GM10266 (cell line): ENCODE measurements around the gene HBB.
"Not testable (repeated sequence)": the region's sequence is repeated elsewhere in the genome, so short reads cannot be mapped to it uniquely, and the experiment has no call there.

Source experiments
- DNase-seq: peaks from one replicate; pipeline ENCODE4 v3.0.0; 2012; ENCODE audit errors: extremely low spot score
- TF ChIP-seq, protein P1 (sequence below): IDR thresholded peaks from 2 replicates; pipeline ENCODE4 v1.5.1; 2012; ENCODE audit warnings: mild to moderate bottlenecking, low read depth; ENCODE audit not compliant: control insufficient read depth, insufficient read depth; ENCODE audit errors: missing control alignments

HBB gene

DNA sequence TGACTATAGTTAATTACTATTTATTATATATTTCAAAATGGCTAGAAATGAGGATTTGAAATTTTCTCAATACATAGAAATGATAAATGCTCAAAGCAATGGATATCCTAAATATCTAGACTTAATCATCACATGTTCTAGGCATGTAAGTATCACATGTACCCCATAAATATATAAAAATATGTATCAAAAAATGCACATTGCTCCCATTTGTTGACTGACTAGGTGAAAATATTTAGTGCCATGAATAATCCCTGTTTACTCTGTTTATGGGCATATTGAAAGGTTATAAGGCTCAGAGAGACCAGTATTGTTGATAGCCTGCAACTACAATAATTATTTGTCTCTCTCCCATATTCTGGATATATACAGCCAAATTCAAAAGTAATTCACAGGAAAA lies 39.7 kb upstream of the HBB start:
- TF ChIP-seq, protein P1, sequence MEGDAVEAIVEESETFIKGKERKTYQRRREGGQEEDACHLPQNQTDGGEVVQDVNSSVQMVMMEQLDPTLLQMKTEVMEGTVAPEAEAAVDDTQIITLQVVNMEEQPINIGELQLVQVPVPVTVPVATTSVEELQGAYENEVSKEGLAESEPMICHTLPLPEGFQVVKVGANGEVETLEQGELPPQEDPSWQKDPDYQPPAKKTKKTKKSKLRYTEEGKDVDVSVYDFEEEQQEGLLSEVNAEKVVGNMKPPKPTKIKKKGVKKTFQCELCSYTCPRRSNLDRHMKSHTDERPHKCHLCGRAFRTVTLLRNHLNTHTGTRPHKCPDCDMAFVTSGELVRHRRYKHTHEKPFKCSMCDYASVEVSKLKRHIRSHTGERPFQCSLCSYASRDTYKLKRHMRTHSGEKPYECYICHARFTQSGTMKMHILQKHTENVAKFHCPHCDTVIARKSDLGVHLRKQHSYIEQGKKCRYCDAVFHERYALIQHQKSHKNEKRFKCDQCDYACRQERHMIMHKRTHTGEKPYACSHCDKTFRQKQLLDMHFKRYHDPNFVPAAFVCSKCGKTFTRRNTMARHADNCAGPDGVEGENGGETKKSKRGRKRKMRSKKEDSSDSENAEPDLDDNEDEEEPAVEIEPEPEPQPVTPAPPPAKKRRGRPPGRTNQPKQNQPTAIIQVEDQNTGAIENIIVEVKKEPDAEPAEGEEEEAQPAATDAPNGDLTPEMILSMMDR: no peak

DNA sequence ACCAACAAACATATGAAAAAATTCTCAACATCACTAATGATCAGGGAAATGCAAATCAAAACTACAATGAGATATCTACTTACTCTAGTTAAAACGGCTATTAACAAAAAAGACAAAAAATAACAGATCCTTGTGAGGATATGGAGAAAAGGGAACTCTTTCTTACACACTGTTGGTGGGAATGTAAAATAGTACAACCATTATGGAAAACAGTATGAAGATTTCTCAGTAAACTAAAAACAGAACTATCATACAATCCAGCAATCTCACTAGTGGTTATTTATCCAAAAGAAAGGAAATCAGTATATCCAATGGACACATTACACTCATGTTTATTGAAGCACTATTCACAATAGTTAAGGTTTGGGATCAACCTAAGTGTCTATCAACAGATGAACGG lies 39.0 kb upstream of the HBB start:
- DNase-seq: no peak
- TF ChIP-seq, protein P1: no peak

More for the DNA sequence above, 39.7 kb upstream of the HBB start:
- no peak for DNase-seq

DNA sequence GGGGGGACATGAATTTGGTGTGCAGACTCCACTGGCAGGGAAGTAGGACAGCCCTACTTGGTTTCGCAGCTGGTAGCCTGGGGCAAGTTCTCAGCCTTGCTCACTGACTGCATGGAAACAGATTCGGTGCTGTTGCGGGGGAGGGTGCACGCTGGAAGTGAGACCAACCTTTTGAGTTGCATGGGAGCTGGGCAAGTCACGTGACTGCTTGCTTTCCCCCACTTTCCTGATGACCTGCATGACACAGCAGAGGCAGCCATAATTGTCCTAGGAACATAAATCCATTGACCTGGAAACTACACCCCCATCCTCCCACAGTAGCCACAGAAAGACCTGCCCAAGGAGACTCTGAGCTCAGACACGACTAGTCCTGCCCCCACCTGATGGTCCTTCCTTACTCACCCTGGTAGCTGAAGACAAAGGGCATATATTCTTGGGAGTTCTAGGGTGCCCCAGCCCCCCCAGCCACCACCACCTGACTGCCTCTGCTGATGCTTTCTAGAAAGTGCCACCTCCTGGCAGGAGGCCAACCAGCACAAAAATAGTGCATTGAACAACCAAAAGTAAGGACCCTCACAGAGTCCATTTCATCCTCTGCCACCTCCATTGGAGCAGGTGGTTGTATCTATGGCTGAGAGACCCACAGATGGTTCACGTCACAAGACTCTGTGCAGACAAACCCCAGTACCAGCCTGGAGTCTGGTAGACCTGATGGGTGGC lies 31.8 kb upstream of the HBB start:
- TF ChIP-seq, protein P1: no peak
- DNase-seq: no peak

DNA sequence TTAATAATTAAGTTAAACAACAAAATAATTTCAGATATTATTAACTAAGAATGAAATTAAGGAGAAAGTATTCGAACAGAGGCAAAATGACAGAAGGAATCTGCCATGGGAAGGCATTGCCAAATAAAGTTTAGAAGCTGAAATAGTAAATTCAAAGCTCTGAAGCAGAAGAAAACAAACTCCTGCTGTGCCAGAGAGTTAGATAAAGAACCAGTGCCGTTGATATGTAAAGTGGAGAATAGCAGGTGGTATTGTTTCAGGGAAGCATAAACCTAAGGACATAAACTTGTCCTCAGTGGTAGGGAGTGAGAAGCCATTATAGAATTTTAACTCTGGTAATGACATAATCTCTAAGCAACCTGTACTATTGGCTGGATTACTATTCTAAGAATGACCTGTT lies 30.4 kb upstream of the HBB start:
- no peak for DNase-seq

DNA sequence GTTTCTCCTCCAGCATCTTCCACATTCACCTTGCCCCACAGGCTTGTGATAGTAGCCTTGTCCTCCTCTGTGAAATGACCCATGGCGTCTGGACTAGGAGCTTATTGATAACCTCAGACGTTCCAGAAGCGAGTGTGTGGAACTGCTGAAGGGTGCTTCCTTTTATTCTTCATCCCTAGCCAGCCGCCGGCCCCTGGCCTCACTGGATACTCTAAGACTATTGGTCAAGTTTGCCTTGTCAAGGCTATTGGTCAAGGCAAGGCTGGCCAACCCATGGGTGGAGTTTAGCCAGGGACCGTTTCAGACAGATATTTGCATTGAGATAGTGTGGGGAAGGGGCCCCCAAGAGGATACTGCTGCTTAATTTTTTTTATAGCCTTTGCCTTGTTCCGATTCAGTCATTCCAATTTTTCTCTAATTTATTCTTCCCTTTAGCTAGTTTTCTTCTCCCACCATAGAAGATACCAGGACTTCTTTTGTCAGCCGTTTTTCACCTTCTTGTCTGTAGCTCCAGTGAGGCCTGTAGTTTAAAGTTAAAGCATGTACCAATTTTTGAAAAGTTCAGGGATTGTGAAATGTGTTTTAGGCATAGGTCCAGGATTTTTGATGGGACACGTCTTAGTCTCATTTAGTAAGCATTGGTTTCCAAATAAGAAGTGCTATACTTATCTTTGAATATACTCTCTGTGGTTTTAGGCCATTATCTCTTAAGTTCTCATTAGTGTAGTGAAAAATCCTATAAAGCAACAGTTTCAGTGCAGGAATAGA lies 28.0 kb upstream of the HBB start, which contains the start of gene HBG2:
Gene HBG2 (minus strand): TSS at position 136 of the 768 bp plus-strand sequence. CDS start 53 bp downstream, at position 83.
- not testable (repeated sequence) for DNase-seq

More for the DNA sequence above, 30.4 kb upstream of the HBB start:
- TF ChIP-seq, protein P1: no peak

DNA sequence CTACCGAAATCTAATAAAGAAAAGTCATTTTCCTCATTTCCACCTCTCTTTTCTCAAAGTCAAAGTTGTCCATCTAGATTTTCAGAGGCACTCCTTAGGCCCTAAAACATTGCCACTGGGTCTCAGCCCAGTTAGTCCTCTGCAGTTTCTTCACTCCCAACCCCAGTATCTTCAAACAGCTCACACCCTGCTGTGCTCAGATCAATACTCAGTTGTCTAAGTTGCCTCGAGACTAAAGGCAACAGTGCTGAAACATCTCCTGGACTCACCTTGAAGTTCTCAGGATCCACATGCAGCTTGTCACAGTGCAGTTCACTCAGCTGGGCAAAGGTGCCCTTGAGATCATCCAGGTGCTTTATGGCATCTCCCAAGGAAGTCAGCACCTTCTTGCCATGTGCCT lies 27.2 kb upstream of the HBB start:
- not testable (repeated sequence) for DNase-seq

DNA sequence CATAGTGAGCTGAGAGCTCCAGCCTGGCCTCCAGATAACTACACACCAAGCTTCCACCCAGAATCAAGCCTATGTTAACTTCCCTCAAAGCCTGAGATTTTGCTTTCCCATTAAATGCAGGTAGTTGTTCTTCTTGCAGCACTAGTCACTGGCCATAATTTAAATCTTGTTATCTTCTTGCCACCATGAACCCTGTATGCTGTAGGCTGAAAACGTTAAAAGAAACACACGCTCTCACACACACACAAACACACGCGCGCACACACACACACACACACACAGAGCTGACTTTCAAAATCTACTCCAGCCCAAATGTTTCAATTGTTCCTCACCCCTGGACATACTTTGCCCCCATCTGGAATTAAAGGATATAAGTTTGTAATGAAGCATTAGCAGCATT lies 26.6 kb upstream of the HBB start:
- DNase-seq: not testable (repeated sequence)

DNA sequence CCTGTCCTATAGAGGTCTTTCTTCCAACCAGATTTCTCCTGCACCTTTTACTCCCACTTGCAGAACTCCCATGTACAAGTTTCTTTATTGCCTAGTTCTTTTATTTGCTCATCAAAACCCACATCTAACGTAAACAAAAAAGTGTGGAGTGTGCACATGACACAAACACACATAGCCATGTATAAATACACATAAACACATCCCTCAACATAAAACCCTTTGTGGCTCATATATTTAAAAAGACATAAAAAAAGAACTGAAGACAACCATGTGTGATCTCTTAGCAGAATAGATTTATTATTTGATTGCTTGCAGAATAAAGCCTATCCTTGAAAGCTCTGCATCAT lies 26.0 kb upstream of the HBB start:
- TF ChIP-seq, protein P1: no peak
- no peak for DNase-seq
